Hematopoietic multipotent progenitor cell treated with erythropoietin and hydrocortisone succinate and interleukin-3 and kit ligand, for 6 days (in vitro differentiated cells): ENCODE measurements around the gene RTF1.
"Not testable (repeated sequence)": the region's sequence is repeated elsewhere in the genome, so short reads cannot be mapped to it uniquely, and the experiment has no call there.

Experiments used
- DNase-seq: peaks from one replicate; pipeline ENCODE4 v3.0.0-alpha.2; 2015

RTF1 gene

GRCh38 chr15:41438206-41438605, 21.3 kb downstream of the RTF1 start:
- DNase-seq: no peak

GRCh38 chr15:41438745-41439144, 21.9 kb downstream of the RTF1 start:
- peak; percentile 40 for DNase-seq

- no peak for DNase-seq
Observed at GRCh38 chr15:41443275-41443674, 26.4 kb downstream of the RTF1 start.

- no peak for DNase-seq
Observed at GRCh38 chr15:41445399-41445798, 28.5 kb downstream of the RTF1 start.

- peak; percentile 38 for DNase-seq
Observed at GRCh38 chr15:41462084-41462795, 45.3 kb downstream of the RTF1 start.

GRCh38 chr15:41464889-41465580, 48.1 kb downstream of the RTF1 start:
- no peak for DNase-seq

GRCh38 chr15:41465822-41466421, 49.0 kb downstream of the RTF1 start:
- DNase-seq: peak; percentile 75

GRCh38 chr15:41466711-41467110, 49.8 kb downstream of the RTF1 start:
- DNase-seq: no peak

- not testable (repeated sequence) for DNase-seq
Observed at GRCh38 chr15:41469644-41470043, 52.7 kb downstream of the RTF1 start.

GRCh38 chr15:41473418-41473817, 56.5 kb downstream of the RTF1 start:
- no peak for DNase-seq

GRCh38 chr15:41474436-41474835, 57.5 kb downstream of the RTF1 start:
- DNase-seq: no peak

GRCh38 chr15:41474941-41475340, 58.0 kb downstream of the RTF1 start:
- DNase-seq: no peak

GRCh38 chr15:41476416-41477048, 59.6 kb downstream of the RTF1 start:
- DNase-seq: no peak

- DNase-seq: no peak
Observed at GRCh38 chr15:41480396-41481140, 63.7 kb downstream of the RTF1 start.

GRCh38 chr15:41482110-41482877, 65.4 kb downstream of the RTF1 start:
- DNase-seq: no peak

- DNase-seq: no peak
Observed at GRCh38 chr15:41483115-41483514, 66.2 kb downstream of the RTF1 start.

GRCh38 chr15:41483519-41483918, 66.6 kb downstream of the RTF1 start:
- no peak for DNase-seq

- DNase-seq: no peak
Observed at GRCh38 chr15:41484937-41485625, 68.2 kb downstream of the RTF1 start.

- DNase-seq: no peak
Observed at GRCh38 chr15:41486286-41486685, 69.4 kb downstream of the RTF1 start.

GRCh38 chr15:41487381-41487780, 70.5 kb downstream of the RTF1 start:
- no peak for DNase-seq

GRCh38 chr15:41487802-41488201, 70.9 kb downstream of the RTF1 start:
- DNase-seq: no peak

GRCh38 chr15:41489641-41490040, 72.7 kb downstream of the RTF1 start:
- no peak for DNase-seq
